ENCODE results near the gene HOXD4.

The HOXD4 gene

GRCh38 chr2:176148751-176149421, 2.5 kb upstream of the HOXD4 start:
- TF ChIP-seq ZNF274 (IDR thresholded peaks at IDR 0.05; ENCODE audit: low read depth, low read length), result no peak
- no peak overlapping the region for H3K4me3 ChIP-seq (ENCODE audit: low read length)

GRCh38 chr2:176149481-176149938, 1.8 kb upstream of the HOXD4 start:
- no peak overlapping the region for H3K4me3 ChIP-seq (ENCODE audit: low read length)
- no peak for TF ChIP-seq ZNF274 (IDR thresholded peaks at IDR 0.05; ENCODE audit: low read depth, low read length)

GRCh38 chr2:176149939-176150583, 1.3 kb upstream of the HOXD4 start:
- H3K4me3 ChIP-seq (ENCODE audit: low read length), result no peak overlapping the region
- no peak for TF ChIP-seq ZNF274 (IDR thresholded peaks at IDR 0.05; ENCODE audit: low read depth, low read length)

GRCh38 chr2:176150584-176151441, 537 bp upstream of the HOXD4 start:
- no peak overlapping the region for H3K4me3 ChIP-seq (ENCODE audit: low read length)
- TF ChIP-seq ZNF274 (IDR thresholded peaks at IDR 0.05; ENCODE audit: low read depth, low read length), result no peak

GRCh38 chr2:176152350-176153181, 1.2 kb downstream of the HOXD4 start:
- no peak overlapping the region for H3K4me3 ChIP-seq (ENCODE audit: low read length)
- no peak for TF ChIP-seq ZNF274 (IDR thresholded peaks at IDR 0.05; ENCODE audit: low read depth, low read length)

GRCh38 chr2:176154576-176155252, 3.4 kb downstream of the HOXD4 start:
- no peak for TF ChIP-seq ZNF274 (IDR thresholded peaks at IDR 0.05; ENCODE audit: low read depth, low read length)

GRCh38 chr2:176155356-176156044, 4.2 kb downstream of the HOXD4 start:
- H3K4me3 ChIP-seq (ENCODE audit: low read length), result no peak overlapping the region
- no peak for TF ChIP-seq ZNF274 (IDR thresholded peaks at IDR 0.05; ENCODE audit: low read depth, low read length)

More at GRCh38 chr2:176154576-176155252, 3.4 kb downstream of the HOXD4 start:
- no peak overlapping the region for H3K4me3 ChIP-seq (ENCODE audit: low read length)

GRCh38 chr2:176156301-176156806, 5.0 kb downstream of the HOXD4 start:
- TF ChIP-seq ZNF274 (IDR thresholded peaks at IDR 0.05; ENCODE audit: low read depth, low read length), result no peak
- no peak overlapping the region for H3K4me3 ChIP-seq (ENCODE audit: low read length)

GRCh38 chr2:176156807-176157498, 5.6 kb downstream of the HOXD4 start, which contains the start of gene HOXD3:
Gene HOXD3, plus strand, starts transcription at chr2:176157307. Its CDS starts 11,808 bp downstream, at chr2:176169115.
- TF ChIP-seq ZNF274 (IDR thresholded peaks at IDR 0.05; ENCODE audit: low read depth, low read length), result no peak
- H3K4me3 ChIP-seq (ENCODE audit: low read length), result peak within 1 kb of the TSS; percentile 20; the same call in 1 of the 2 replicates

GRCh38 chr2:176157499-176158185, 6.3 kb downstream of the HOXD4 start:
- H3K4me3 ChIP-seq (ENCODE audit: low read length), result peak overlapping the region; percentile 20; the same call in 1 of the 2 replicates
- no peak for TF ChIP-seq ZNF274 (IDR thresholded peaks at IDR 0.05; ENCODE audit: low read depth, low read length)

GRCh38 chr2:176158186-176158591, 6.8 kb downstream of the HOXD4 start:
- no peak for TF ChIP-seq ZNF274 (IDR thresholded peaks at IDR 0.05; ENCODE audit: low read depth, low read length)
- H3K4me3 ChIP-seq (ENCODE audit: low read length), result peak overlapping the region; percentile 9; the same call in 1 of the 2 replicates

Data from GM08714 (cell line).